Activated CD4-positive, alpha-beta T cell treated with anti-CD3 and anti-CD28 coated beads, Interleukin-2, amount 10 ng/mL, durations not matched to agents 24 days and 14 days (primary cell): ENCODE results near the gene TC2N. TPM values are rescaled to one million over a fixed set of nuclear protein-coding genes. Genes with fewer than 3 reads are reported as not detected.

Experiments used
- DNase-seq: peaks from one replicate; pipeline ENCODE4 v3.0.0; 2022
- H3K27ac Mint-ChIP-seq: one replicate; pipeline ENCODE4 v1.8.0; 2022; ENCODE audit warnings: mild to moderate bottlenecking, mixed read lengths
- H3K27me3 Mint-ChIP-seq: one replicate; pipeline ENCODE4 v1.8.0; 2022; ENCODE audit warnings: mixed read lengths
- H3K36me3 Mint-ChIP-seq: one replicate; pipeline ENCODE4 v1.8.0; 2022; ENCODE audit warnings: low read depth, mild to moderate bottlenecking, mixed read lengths
- H3K4me1 Mint-ChIP-seq: one replicate; pipeline ENCODE4 v1.8.0; 2021; ENCODE audit warnings: mixed read lengths
- H3K4me3 Mint-ChIP-seq: one replicate; pipeline ENCODE4 v1.8.0; 2022; ENCODE audit warnings: mild to moderate bottlenecking, moderate library complexity, mixed read lengths
- H3K9me3 Mint-ChIP-seq: one replicate; pipeline ENCODE4 v1.8.0; 2021; ENCODE audit warnings: mixed read lengths
- intact Hi-C: fragments of 100-400 bp; cut with micrococcal nuclease; formaldehyde crosslinking; loops from one replicate; pipeline ENCODE4 v1.15.1; 2023
- total RNA-seq: library from RNA; stranded (reverse); gene quantifications from 2 replicates; pipeline ENCODE4 v1.2.3, GENCODE V29; 2022

TC2N gene
- total RNA-seq, 1 donor from 2014 or later, result 18.6 TPM

DNA sequence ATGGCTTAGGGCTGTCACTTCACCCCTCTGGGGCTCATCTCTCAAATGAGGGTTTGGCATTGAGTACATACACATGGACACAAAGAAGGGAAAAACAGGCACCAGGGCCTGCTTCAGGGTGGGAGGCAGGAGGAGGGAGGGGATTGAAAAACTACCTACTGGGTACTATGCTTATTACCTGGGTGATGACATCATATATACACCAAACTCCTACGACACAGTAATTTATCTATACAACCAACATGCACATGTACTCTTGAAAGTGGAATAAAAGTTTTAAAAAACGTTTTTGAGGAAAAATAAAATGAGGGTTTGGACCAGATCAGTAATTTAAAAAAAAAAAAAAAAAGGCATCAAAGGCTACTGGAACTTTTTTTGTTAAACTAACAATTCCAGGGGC lies 3.6 kb upstream of the TC2N start:
- DNase-seq, result no peak
- no peaks in the 10 kb centered on the region for H3K27me3 Mint-ChIP-seq
- H3K9me3 Mint-ChIP-seq, result no peaks in the 10 kb centered on the region
- H3K27ac Mint-ChIP-seq, result peak overlapping the region; percentile 98
- H3K4me3 Mint-ChIP-seq, result peak overlapping the region; percentile 88
- H3K4me1 Mint-ChIP-seq, result peaks cover 96% of the 10 kb centered on the region
- intact Hi-C loops, result loop anchor here (1.0 to 5.0 kb wide), 3 partner anchors 10 to 171 kb away; partner anchors contain the start of gene TRIP11
- H3K36me3 Mint-ChIP-seq, result peaks cover 2% of the 10 kb centered on the region

- peak overlapping the region; percentile 98 for H3K27ac Mint-ChIP-seq
- DNase-seq, result peak; percentile 88
- peaks cover 4% of the 10 kb centered on the region for H3K36me3 Mint-ChIP-seq
- H3K4me3 Mint-ChIP-seq, result peak overlapping the region; percentile 88
- no peaks in the 10 kb centered on the region for H3K9me3 Mint-ChIP-seq
- H3K27me3 Mint-ChIP-seq, result no peaks in the 10 kb centered on the region
- H3K4me1 Mint-ChIP-seq, result peaks cover 90% of the 10 kb centered on the region
- intact Hi-C loops, result loop anchor here (1.0 to 5.0 kb wide), 3 partner anchors 9 to 172 kb away; partner anchors contain the start of gene TRIP11
Measured at GRCh38 chr14:91870001-91870400, 2.7 kb upstream of the TC2N start.

- intact Hi-C loops, result no loop called here
- H3K27me3 Mint-ChIP-seq, result no peaks in the 10 kb centered on the region
- peak overlapping the region; percentile 98 for H3K27ac Mint-ChIP-seq
- H3K9me3 Mint-ChIP-seq, result no peaks in the 10 kb centered on the region
- peaks cover 89% of the 10 kb centered on the region for H3K4me1 Mint-ChIP-seq
- no peak for DNase-seq
- H3K36me3 Mint-ChIP-seq, result peaks cover 5% of the 10 kb centered on the region
- H3K4me3 Mint-ChIP-seq, result peak overlapping the region; percentile 88
Measured at GRCh38 chr14:91869556-91869955, 2.2 kb upstream of the TC2N start.

- DNase-seq, result peak; percentile 73
- intact Hi-C loops, result no loop called here
- H3K27ac Mint-ChIP-seq, result peak overlapping the region; percentile 98
Measured at GRCh38 chr14:91866511-91867295, 633 bp downstream of the TC2N start.

DNA sequence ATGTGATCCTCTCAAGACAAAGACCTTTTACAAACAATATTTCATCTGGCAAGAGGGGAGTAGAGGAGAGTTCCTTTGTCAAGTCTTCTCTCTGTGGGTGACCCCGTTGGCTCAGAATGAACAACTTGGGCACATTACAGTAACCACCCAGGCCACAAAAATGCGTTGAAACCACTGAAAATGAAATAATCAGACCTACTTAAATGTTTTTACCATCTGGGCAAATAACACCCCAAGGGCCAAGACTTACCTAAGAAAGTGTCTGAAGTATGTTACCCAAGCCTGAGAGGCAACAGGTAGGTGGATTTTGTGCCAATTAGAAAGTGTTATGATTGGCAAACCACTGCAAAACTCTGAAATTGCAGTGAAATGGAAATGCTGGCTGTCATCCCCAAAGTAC lies 1.3 kb downstream of the TC2N start:
- peaks cover 84% of the 10 kb centered on the region for H3K4me1 Mint-ChIP-seq
- no peaks in the 10 kb centered on the region for H3K9me3 Mint-ChIP-seq
- DNase-seq, result peak; percentile 73
- H3K36me3 Mint-ChIP-seq, result peaks cover 24% of the 10 kb centered on the region
- peak overlapping the region; percentile 96 for H3K4me3 Mint-ChIP-seq
- intact Hi-C loops, result no loop called here
- H3K27me3 Mint-ChIP-seq, result no peaks in the 10 kb centered on the region
- H3K27ac Mint-ChIP-seq, result peak overlapping the region; percentile 98

More at GRCh38 chr14:91866511-91867295, 633 bp downstream of the TC2N start:
- Mint-ChIP-seq H3K4me3 (peak overlapping the region; percentile 96), H3K27me3 (no peaks in the 10 kb centered on the region), H3K4me1 (peaks cover 85% of the 10 kb centered on the region), H3K36me3 (peaks cover 21% of the 10 kb centered on the region), H3K9me3 (no peaks in the 10 kb centered on the region)

DNA sequence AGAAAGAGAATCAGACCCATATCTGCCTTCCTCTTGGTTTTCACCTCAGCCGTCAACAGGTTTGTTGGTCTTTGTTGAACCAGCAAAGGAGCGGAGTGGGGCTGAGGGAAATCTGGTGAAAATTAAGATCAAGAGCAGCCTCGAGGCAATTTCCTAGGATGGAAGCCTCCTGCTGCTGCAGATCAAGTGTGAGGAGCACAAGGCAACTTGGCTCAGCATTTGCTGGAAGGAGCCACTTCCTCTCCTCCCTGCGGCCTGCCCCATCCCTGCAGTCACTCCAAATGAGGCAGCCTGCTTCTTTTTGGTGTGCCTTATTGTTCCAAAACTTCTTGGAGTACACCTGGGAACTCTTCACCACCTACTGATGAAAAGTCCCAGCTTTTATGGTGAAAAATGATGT lies 4.9 kb downstream of the TC2N start:
- H3K4me1 Mint-ChIP-seq, result peaks cover 74% of the 10 kb centered on the region
- H3K4me3 Mint-ChIP-seq, result peak overlapping the region; percentile 92
- DNase-seq, result no peak
- no peaks in the 10 kb centered on the region for H3K27me3 Mint-ChIP-seq
- peaks cover 50% of the 10 kb centered on the region for H3K36me3 Mint-ChIP-seq
- H3K27ac Mint-ChIP-seq, result peak overlapping the region; percentile 89
- intact Hi-C loops, result no loop called here
- H3K9me3 Mint-ChIP-seq, result no peaks in the 10 kb centered on the region

- H3K36me3 Mint-ChIP-seq, result peaks cover 60% of the 10 kb centered on the region
- peak; percentile 67 for DNase-seq
- H3K27me3 Mint-ChIP-seq, result no peaks in the 10 kb centered on the region
- no peaks in the 10 kb centered on the region for H3K9me3 Mint-ChIP-seq
- peaks cover 70% of the 10 kb centered on the region for H3K4me1 Mint-ChIP-seq
- peak overlapping the region; percentile 98 for H3K27ac Mint-ChIP-seq
- peak overlapping the region; percentile 88 for H3K4me3 Mint-ChIP-seq
- intact Hi-C loops, result loop anchor here (1.0 kb wide), 1 partner anchor 9 kb away; no protein-coding TSS in a partner anchor
Measured at GRCh38 chr14:91861091-91861490, 6.2 kb downstream of the TC2N start.

- peak overlapping the region; percentile 98 for H3K27ac Mint-ChIP-seq
- intact Hi-C loops, result no loop called here
Measured at GRCh38 chr14:91860238-91860637, 7.1 kb downstream of the TC2N start.

DNA sequence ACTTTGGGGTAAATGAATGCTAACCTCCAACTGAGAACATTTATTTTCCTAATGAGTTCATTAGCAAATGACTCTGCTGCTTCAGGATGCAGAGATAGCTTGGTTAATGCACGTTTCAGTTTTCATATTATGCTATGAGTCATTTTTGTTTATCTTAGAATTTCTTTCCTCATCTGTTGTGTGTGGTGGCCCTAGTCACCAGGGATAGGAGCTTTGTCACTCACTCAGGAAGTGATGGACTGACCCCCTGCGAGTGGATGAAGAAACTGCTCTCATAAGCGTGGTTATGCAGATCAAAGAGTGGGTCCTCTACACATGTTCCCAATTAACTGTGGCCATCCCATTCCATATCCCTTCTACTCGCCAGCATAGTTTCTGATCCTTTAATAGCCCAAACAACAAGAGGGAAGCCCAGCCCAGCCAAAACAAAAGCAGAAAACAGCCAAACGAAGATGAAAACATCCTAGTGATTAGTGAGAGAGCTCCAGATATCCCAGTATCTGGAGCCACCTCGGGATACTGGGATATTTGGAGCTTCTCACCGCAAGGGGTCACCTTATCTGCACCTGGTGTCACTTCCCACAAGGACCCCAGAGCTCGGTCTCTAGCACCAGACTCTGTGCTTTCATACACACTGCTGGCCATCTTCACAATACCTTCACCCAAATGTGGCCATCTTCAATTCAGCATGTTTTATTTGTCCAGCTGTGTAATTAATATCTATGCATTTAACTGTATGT lies 8.6 kb downstream of the TC2N start:
- no peaks in the 10 kb centered on the region for H3K27me3 Mint-ChIP-seq
- intact Hi-C loops, result no loop called here
- H3K4me1 Mint-ChIP-seq, result peaks cover 72% of the 10 kb centered on the region
- H3K9me3 Mint-ChIP-seq, result no peaks in the 10 kb centered on the region
- DNase-seq, result no peak
- peak overlapping the region; percentile 80 for H3K27ac Mint-ChIP-seq
- peaks cover 64% of the 10 kb centered on the region for H3K36me3 Mint-ChIP-seq
- peak overlapping the region; percentile 20 for H3K4me3 Mint-ChIP-seq

More at GRCh38 chr14:91860238-91860637, 7.1 kb downstream of the TC2N start:
- H3K36me3 Mint-ChIP-seq, result peaks cover 67% of the 10 kb centered on the region
- no peaks in the 10 kb centered on the region for H3K27me3 Mint-ChIP-seq
- peaks cover 75% of the 10 kb centered on the region for H3K4me1 Mint-ChIP-seq
- H3K4me3 Mint-ChIP-seq, result no peak overlapping the region
- no peaks in the 10 kb centered on the region for H3K9me3 Mint-ChIP-seq
- DNase-seq, result no peak

DNA sequence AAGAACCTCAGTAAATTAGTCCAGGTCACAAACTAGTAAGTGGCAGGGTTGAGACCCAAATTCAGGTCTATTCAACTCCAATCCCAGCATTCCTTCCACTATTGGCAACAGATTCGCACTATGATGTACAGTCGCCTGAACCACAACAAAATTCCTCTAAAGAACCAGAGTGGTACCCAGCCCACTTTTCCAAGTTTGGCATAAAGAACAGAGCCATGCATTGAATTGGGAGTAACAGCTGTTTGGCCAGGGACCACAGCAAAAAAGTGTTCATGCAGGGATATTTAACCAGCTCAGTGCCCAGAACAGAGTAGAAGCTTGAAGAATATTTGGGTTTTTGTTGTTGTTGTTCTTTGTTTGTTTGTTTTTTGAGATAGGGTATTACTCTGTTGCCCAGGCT lies 9.7 kb downstream of the TC2N start:
- no peak for DNase-seq
- Mint-ChIP-seq H3K4me1 (peaks cover 65% of the 10 kb centered on the region), H3K9me3 (no peaks in the 10 kb centered on the region), H3K36me3 (peaks cover 61% of the 10 kb centered on the region), H3K27ac (no peak overlapping the region), H3K27me3 (no peaks in the 10 kb centered on the region), H3K4me3 (no peak overlapping the region)
- intact Hi-C loops, result no loop called here

GRCh38 chr14:91854327-91854934 lies 12.9 kb downstream of the TC2N start:
- DNase-seq, result no peak
- H3K36me3 Mint-ChIP-seq, result peaks cover 64% of the 10 kb centered on the region
- no peaks in the 10 kb centered on the region for H3K9me3 Mint-ChIP-seq
- intact Hi-C loops, result no loop called here
- H3K4me3 Mint-ChIP-seq, result no peak overlapping the region
- peak overlapping the region; percentile 6 for H3K27ac Mint-ChIP-seq
- H3K4me1 Mint-ChIP-seq, result peaks cover 46% of the 10 kb centered on the region
- H3K27me3 Mint-ChIP-seq, result no peaks in the 10 kb centered on the region

DNA sequence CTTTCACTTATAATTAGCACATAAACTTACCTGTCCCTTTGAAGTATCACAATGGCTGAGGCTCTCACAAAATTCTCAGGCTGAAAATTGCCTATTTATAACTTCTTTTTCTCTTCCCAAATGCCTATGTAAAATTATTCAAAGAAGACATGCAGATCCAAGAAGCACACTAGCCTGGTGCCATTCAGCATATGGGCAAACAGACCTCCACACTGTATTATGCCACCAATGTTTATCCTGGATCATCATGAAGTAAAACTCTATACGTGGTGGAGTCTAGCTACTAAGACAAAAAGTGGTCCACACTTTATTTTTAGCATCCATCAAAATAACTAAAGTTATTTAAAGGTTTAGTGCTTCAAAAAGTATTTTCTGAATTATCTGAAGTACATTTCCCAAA lies 15.8 kb downstream of the TC2N start:
- H3K27me3 Mint-ChIP-seq, result no peaks in the 10 kb centered on the region
- no peak overlapping the region for H3K4me3 Mint-ChIP-seq
- DNase-seq, result no peak
- H3K4me1 Mint-ChIP-seq, result peaks cover 35% of the 10 kb centered on the region
- H3K9me3 Mint-ChIP-seq, result peaks cover 5% of the 10 kb centered on the region
- H3K27ac Mint-ChIP-seq, result no peak overlapping the region
- intact Hi-C loops, result no loop called here
- H3K36me3 Mint-ChIP-seq, result peaks cover 65% of the 10 kb centered on the region

DNA sequence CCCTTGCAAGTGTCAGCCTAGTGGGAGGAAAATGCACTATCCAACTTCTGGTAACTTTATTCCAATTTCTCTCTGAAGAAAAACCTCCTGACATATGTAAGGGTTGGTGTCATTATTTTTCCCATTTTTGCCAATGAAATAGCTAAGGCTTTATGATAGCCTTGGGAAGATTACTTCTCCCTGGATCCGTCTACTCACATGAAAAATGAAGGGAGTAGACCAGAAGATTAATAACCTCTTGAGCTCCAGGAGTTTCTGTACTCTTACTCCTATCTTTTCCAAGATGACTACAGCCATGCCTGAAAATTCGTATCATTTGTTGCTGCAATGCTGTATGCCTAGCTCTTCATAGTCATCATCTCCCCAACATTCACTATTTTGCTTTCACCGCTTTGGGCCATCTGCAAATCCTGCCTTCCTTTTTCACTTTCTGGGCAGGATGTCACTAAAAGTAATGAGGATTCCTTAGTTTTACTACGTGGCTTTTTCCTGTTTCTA lies 18.8 kb downstream of the TC2N start:
- Mint-ChIP-seq H3K9me3 (peaks cover 5% of the 10 kb centered on the region), H3K27me3 (no peaks in the 10 kb centered on the region), H3K4me1 (peaks cover 19% of the 10 kb centered on the region), H3K36me3 (peaks cover 69% of the 10 kb centered on the region), H3K27ac (no peak overlapping the region), H3K4me3 (no peak overlapping the region)
- DNase-seq, result no peak
- intact Hi-C loops, result no loop called here
